Stimulated activated CD4-positive, alpha-beta T cell treated with anti-CD3 and anti-CD28 coated beads, TNF-alpha, amount 100 ng/mL, for 24 hours (primary cell): ENCODE data around the gene GTF3C5.
"Not testable (repeated sequence)": the region's sequence is repeated elsewhere in the genome, so short reads cannot be mapped to it uniquely, and the experiment has no call there.

ENCODE experiments used
- DNase-seq, 3 experiments: peaks; one replicate each; pipeline ENCODE4 v3.0.0-alpha.2; 2020; ENCODE audit warnings: low read depth in 3 of 3

Gene GTF3C5

DNA sequence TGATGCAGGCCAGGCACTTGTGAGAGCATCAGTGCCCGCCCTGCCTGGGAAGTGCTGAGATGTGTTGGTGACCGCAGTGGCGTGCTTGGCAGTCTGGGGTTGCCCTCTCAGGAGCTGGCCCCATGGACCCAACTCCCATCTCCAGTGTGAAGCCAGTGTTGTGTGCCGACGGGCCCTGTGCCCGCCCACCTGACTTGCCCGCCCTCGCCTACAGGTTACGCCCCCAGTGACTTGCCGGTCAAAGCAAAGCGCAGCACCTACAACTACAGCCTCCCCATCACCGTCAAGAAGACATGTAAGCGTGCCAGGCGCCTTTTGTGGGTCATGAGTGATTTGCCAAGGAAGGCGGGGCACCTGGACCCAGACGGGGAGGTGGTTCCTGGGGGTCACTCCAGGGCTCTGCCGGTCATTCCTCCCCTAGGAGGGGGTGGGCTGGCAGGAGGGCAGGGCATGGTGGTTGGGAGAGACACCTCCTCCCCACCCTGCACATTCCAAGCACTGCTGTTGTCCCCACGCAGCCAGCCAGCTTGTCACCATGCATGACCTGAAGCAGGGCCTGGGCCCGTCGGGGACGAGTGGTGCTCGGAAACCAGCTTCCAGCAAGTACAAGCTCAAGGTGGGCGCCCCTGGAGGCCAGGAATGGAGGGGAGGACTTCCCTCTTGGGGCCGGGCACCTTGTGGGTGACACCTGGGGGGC is 23.5 kb downstream of the GTF3C5 start:
- DNase-seq, result no peak

DNA sequence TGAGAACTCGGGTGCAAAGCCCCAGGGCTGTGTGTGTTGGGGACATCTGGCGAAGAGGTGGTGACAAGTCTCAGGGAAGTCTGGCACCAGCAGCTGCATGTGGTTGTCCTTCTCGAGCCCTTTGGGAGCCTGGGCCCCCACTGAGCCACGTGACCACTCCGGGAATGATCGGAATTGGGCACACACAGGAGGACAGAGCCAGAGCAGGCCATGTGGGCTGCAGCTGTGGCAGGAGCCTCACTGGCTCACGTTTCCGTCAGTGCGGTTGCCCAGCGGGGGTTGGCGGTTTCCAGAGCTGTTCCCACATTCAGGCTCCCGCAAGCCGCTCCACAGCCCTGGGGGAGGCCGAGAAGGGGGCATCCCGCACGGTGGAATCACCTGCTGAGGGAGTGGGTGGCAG is 24.2 kb downstream of the GTF3C5 start:
- DNase-seq, result no peak

DNA sequence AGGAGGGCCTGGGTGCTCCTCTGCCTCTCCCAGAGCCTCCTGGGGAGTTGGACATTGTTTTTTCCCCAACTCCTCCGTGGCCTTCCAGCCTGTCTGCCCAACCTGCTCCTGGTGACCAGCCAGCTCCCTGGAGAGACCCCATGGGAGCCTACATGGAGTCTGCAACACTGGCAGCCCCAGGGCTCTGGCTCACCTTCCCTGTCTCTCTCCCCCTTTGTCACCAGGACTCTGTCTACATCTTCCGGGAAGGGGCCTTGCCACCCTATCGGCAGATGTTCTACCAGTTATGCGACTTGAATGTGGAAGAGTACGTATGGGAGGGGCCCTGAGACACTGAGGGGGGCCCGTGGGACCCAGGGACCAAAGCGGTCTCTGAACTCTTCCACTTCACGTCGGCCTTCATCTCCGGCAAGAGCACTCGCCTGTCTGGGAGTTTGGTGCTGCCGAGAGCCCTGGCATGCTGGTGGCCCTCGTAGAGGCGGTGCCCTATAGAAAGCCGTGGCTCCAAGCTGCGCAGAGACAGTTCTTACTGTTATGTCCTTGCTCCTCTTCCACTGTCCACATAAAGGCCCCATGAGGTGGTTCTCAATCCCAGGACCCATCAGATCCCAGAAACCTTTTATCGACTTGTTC is 25.1 kb downstream of the GTF3C5 start:
- DNase-seq, result no peak

DNA sequence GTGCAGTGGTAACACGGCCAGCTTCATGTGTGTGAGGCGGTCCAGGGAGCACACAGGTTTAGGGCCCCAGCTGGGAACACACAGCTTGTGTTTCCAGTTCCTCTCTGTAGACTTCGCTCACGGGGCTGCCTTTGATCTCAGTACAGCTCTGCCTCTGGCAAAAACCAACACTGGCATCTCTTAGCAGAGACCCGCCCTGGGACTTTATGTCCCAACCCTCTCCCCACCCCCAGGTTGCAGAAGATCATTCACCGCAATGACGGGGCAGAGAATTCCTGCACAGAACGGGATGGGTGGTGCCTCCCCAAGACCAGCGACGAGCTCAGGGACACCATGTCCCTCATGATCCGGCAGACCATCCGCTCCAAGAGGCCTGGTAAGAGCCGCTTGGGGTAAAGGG is 25.7 kb downstream of the GTF3C5 start:
- no peak for DNase-seq

DNA sequence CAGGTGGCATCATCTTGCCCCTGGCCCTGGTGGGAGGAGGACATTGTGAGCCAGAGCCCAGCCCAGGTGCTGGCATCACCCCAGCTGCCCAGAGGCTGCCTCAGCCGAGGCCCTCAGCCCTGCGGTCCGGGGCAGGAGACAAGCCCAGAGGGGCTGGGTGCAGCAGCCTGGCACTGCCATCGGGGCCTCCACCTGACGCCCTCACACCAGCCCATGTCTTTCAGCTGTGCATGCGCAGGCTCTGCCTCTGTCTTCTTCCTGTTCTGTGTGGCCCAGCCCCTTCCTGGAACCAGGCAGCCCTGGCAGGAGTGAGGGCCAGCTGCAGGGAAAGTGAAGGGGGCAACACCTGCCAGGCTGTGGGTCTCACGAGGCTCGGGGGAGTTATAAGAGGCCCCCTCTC is 26.2 kb downstream of the GTF3C5 start:
- DNase-seq, result no peak

DNA sequence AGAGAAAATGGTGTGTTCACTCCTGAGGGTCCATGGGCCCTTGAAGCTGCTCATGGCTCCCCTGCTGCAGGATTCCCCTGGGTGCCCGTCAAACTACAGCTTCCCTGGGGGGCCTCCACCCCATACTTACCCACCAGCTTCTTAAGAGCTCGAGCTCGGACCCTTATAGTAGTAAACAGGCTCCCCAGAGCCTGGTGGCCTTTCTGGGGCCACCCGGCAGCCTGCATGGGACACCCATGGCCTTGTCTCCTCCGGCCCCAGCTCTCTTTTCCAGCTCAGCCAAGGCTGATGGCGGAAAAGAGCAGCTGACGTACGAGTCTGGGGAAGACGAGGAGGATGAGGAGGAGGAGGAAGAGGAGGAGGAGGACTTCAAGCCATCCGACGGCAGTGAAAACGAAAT is 26.8 kb downstream of the GTF3C5 start:
- DNase-seq, result no peak

DNA sequence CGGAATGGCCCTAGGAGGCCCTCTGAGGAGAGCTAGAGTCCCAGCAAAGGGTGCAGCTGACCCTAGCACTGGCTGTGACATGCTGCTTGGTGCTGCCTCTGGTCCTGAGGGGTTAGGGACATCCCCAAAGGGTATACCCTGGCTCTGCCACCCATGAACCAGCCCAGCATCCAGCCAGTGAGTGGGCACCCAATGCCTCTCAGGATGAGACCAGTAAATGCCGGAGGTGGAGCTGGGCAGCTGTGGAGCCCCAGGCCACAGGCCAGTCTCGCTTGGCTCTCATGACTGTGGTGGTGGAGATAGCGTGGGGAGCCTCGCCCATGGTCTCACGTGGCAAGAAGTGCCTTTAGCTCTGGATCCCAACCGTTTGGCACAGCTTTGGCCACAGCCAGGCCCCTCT is 27.3 kb downstream of the GTF3C5 start:
- no peak for DNase-seq

DNA sequence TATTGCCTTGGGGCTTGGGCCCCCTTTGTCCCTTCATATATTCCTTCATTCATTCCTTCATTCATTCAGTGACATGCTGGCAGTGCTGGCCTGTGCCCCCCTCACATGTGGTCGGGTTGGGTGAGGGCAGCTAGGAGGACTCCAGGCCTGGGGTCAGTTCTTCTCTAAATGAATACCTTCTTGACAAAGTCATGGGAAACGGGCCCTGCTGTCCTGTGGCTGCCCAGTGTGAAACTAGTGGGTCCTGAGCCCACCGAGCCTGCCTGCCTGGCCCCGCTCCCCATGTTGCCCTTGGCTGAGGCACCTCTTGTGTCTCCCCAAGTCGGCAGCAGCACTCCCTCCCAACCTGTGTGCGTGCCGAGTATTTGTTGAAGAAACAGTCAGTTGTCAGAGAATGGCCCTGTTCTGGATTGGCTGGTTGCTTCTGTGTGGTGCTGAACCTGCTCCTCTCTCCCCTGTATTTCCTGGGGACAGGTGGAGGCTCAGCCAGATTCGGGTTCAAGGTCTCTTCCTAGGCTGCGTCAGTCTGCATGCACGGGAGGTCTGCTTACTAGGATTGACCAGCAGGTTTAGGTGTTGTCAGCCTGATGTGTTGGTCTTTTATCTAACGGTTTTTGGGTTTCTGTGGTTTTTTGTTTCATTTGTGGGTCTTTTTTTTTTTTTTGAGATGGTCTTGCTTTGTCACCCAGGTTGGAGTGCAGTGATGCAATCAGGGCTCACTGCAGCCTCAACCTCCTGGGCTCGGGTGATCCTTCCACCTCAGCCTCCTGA is 27.9 kb downstream of the GTF3C5 start:
- DNase-seq, result no peak

DNA sequence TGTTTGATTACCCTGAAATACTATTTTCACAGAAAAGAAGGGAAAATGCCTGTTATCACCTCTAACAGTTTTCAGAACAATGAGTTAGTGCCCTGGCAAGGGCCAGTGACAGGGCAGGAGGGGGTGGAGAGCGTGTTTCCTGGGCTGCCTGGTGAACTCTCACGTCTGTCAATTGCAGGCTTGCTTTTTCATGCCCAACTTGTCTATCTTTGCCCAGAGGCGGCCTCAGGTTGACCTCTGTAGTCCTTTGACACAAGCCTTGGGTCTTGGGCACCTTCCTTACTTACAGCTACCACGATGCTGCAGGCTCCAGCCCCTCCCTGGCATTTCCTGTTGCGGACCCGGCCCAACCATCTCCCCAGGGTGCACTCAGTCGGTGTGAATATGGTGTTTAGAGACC is 28.8 kb downstream of the GTF3C5 start:
- DNase-seq, result no peak

DNA sequence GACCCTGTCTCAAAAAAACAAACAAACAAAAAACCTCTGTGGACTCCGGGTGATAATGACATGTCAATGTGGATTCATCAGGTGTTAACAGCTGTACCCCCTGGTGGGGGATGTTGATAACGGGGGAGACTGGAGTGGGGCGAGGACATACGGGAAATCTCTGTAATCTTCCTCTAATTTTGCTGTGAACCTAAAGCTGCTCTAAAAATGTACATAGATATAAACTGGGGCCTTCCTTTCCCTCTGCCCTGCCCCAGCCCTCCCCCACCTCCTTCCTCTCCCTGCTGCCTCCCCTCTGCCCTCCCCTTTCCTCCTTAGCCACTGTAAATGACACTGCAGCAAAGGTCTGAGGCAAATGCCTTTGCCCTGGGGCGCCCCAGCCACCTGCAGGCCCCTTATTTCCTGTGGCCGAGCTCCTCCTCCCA is 29.6 kb downstream of the GTF3C5 start:
- no peak for DNase-seq

DNA sequence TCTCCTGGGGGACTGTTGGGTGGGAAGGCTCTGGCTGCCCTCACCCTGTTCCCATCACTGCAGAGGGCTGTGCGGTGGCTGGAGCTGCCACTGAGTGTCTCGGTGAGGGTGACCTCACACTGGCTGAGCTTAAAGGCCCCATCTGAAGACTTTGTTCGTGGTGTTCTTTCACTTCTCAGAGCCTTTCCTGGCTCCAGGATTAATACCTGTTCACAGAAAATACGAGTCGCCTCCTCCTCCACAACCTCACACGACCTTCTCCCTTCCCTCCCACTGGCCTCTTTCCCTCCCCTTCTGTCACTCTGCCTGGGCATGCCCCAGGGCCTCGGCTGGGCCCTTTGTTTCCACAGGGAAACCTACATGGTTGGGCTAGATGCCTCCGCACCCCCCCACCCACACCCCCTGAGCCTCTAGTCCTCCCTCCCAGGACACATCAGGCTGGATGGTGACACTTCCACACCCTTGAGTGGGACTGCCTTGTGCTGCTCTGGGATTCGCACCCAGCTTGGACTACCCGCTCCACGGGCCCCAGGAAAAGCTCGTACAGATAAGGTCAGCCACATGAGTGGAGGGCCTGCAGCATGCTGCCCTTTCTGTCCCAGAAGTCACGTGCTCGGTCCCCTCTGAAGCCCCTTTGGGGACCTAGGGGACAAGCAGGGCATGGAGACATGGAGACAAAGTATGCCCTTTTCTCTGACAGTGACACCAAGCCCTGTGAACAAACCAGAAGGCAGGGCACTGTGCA is 30.4 kb downstream of the GTF3C5 start:
- not testable (repeated sequence) for DNase-seq

DNA sequence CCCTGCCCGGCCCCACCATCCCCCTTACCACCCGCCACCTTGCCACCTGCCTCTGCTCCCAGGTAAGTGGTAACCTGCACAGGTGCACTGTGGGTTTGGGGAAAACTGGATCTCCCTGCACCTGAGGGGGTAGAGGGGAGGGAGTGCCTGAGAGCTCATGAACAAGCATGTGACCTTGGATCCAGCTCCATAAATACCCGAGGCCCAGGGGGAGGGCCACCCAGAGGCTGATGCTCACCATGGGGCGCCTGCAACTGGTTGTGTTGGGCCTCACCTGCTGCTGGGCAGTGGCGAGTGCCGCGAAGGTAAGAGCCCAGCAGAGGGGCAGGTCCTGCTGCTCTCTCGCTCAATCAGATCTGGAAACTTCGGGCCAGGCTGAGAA is 31.0 kb downstream of the GTF3C5 start, which contains the start of gene CEL:
Gene CEL (plus strand): TSS at position 218 of the 382 bp plus-strand sequence. CDS start 22 bp downstream, at position 240.
- DNase-seq, result not testable (repeated sequence)

DNA sequence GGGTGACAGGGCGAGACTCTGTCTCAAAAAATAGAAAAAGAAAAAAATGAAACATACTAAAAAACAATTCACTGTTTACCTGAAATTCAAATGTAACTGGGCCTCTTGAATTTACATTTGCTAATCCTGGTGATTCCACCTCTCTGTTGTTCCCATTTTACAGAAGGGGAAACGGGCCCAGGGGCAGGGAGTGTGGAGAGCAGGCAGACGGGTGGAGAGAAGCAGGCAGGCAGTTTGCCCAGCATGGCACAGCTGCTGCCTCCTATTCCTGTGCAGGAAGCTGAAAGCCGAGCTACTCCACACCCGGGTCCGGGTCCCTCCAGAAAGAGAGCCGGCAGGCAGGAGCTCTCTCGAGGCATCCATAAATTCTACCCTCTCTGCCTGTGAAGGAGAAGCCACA is 31.8 kb downstream of the GTF3C5 start:
- not testable (repeated sequence) for DNase-seq

DNA sequence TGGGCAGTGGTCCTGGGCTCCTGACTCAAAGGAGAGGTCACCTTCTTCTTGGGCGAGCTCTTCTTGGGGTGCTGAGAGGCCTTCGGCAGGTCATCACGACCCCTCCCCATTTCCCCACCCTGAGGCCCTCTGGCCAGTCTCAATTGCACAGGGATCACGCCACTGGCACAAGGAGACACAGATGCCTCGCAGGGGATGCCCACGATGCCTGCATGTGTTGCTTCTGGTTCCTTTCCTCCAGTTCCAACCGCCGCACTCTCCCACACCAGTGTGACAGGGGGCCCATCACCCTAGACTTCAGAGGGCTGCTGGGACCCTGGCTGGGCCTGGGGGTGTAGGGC is 32.3 kb downstream of the GTF3C5 start:
- no peak for DNase-seq

DNA sequence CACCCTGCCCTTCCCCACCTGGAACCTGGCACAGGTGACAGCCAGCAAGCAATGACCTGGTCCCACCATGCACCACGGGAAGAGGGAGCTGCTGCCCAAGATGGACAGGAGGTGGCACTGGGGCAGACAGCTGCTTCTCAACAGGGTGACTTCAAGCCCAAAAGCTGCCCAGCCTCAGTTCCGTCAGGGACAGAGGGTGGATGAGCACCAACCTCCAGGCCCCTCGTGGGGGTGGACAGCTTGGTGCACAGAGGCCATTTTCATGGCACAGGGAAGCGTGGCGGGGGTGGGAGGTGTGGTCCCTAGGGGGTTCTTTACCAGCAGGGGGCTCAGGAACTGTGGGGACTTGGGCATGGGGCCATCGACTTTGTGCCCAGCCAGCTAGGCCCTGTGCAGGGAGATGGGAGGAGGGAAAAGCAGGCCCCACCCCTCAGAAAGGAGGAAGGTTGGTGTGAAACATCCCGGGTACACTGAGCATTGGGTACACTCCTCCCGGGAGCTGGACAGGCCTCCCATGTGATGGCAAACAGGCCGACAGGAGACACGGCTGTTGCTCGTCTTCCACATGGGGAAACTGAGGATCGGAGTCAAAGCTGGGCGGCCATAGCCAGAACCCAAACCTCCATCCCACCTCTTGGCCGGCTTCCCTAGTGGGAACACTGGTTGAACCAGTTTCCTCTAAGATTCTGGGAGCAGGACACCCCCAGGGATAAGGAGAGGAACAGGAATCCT is 32.9 kb downstream of the GTF3C5 start:
- no peak for DNase-seq

DNA sequence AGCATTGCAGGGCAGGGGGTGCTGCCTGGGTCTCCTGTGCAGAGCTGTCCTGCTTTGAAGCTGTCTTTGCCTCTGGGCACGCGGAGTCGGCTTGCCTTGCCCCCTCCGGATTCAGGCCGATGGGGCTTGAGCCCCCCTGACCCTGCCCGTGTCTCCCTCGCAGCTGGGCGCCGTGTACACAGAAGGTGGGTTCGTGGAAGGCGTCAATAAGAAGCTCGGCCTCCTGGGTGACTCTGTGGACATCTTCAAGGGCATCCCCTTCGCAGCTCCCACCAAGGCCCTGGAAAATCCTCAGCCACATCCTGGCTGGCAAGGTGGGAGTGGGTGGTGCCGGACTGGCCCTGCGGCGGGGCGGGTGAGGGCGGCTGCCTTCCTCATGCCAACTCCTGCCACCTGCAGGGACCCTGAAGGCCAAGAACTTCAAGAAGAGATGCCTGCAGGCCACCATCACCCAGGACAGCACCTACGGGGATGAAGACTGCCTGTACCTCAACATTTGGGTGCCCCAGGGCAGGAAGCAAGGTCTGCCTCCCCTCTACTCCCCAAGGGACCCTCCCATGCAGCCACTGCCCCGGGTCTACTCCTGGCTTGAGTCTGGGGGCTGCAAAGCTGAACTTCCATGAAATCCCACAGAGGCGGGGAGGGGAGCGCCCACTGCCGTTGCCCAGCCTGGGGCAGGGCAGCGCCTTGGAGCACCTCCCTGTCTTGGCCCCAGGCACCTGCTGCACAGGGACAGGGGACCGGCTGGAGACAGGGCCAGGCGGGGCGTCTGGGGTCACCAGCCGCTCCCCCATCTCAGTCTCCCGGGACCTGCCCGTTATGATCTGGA is 33.7 kb downstream of the GTF3C5 start:
- DNase-seq, result no peak

DNA sequence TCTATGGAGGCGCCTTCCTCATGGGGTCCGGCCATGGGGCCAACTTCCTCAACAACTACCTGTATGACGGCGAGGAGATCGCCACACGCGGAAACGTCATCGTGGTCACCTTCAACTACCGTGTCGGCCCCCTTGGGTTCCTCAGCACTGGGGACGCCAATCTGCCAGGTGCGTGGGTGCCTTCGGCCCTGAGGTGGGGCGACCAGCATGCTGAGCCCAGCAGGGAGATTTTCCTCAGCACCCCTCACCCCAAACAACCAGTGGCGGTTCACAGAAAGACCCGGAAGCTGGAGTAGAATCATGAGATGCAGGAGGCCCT is 34.2 kb downstream of the GTF3C5 start:
- DNase-seq, result no peak

DNA sequence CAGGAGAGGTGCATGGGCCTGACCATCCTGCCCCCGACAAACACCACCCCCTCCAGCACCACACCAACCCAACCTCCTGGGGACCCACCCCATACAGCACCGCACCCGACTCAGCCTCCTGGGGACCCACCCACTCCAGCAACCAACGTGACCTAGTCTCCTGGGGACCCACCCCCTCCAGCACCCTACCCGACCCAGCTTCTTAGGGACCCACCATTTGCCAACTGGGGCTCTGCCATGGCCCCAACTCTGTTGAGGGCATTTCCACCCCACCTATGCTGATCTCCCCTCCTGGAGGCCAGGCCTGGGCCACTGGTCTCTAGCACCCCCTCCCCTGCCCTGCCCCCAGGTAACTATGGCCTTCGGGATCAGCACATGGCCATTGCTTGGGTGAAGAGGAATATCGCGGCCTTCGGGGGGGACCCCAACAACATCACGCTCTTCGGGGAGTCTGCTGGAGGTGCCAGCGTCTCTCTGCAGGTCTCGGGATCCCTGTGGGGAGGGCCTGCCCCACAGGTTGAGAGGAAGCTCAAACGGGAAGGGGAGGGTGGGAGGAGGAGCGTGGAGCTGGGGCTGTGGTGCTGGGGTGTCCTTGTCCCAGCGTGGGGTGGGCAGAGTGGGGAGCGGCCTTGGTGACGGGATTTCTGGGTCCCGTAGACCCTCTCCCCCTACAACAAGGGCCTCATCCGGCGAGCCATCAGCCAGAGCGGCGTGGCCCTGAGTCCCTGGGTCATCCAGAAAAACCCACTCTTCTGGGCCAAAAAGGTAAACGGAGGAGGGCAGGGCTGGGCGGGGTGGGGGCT is 35.6 kb downstream of the GTF3C5 start:
- no peak for DNase-seq

DNA sequence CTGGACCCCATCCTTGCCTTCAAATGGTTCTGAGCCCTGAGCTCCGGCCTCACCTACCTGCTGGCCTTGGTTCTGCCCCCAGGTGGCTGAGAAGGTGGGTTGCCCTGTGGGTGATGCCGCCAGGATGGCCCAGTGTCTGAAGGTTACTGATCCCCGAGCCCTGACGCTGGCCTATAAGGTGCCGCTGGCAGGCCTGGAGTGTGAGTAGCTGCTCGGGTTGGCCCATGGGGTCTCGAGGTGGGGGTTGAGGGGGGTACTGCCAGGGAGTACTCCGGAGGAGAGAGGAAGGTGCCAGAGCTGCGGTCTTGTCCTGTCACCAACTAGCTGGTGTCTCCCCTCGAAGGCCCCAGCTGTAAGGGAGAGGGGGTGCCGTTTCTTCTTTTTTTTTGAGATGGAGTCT is 36.2 kb downstream of the GTF3C5 start:
- no peak for DNase-seq

DNA sequence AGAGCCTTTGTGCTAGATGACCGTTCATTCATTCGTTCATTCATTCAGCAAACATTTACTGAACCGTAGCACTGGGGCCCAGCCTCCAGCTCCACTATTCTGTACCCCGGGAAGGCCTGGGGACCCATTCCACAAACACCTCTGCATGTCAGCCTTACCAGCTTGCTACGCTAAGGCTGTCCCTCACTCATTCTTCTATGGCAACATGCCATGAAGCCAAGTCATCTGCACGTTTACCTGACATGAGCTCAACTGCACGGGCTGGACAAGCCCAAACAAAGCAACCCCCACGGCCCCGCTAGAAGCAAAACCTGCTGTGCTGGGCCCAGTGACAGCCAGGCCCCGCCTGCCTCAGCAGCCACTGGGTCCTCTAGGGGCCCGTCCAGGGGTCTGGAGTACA is 37.0 kb downstream of the GTF3C5 start:
- no peak for DNase-seq
